GM12875 (cell line): ENCODE results near the gene LCA5.

Experiments used
- H3K4me3 ChIP-seq: one replicate; pipeline ENCODE4 v1.5.1; 2011; ENCODE audit warnings: low read depth, low read length, control low read depth
- CTCF ChIP-seq: IDR thresholded peaks from 2 replicates; pipeline ENCODE4 v1.5.1; 2011; ENCODE audit warnings: low read depth, mild to moderate bottlenecking, control low read depth, inconsistent platforms, low read length, moderate library complexity, borderline replicate concordance; ENCODE audit not compliant: insufficient read depth

LCA5 gene

GRCh38 chr6:79468116-79468515, 69.1 kb downstream of the LCA5 start:
- H3K4me3 ChIP-seq, result no peak overlapping the region
- TF ChIP-seq CTCF, result no peak

GRCh38 chr6:79467716-79468115, 69.5 kb downstream of the LCA5 start:
- no peak overlapping the region for H3K4me3 ChIP-seq
- TF ChIP-seq CTCF, result no peak

DNA sequence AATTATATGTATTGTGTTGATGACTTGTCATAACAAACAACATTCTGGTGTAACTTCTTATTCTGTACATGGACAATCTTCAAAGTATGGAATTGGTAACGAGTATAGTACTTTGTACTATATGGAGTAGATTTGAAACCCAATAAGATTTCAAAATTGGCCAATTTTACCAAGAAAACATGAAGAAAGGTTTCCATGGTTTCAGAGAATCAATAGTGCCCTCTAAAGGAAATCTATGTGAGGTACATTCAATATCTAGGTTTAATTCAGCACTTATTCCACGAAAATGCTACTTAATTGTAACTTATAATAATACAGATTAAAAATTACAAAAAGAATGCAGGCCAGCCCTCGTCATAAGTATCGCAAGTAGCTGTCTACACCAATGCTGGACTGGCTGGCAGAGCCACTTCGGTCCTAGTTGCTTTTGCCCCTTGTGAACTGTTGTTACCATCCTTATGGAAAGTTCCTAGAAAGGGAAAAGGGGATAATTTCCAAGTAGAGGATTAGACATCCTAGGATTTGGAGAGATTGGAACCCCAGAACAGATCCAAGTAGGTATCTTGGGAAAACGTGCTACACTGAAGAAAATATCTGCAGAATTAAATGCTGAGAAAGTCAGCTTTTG, 70.9 kb downstream of the LCA5 start:
- TF ChIP-seq CTCF, result no peak
- no peak overlapping the region for H3K4me3 ChIP-seq

GRCh38 chr6:79465381-79465780, 71.8 kb downstream of the LCA5 start:
- no peak for TF ChIP-seq CTCF
- H3K4me3 ChIP-seq, result no peak overlapping the region

DNA sequence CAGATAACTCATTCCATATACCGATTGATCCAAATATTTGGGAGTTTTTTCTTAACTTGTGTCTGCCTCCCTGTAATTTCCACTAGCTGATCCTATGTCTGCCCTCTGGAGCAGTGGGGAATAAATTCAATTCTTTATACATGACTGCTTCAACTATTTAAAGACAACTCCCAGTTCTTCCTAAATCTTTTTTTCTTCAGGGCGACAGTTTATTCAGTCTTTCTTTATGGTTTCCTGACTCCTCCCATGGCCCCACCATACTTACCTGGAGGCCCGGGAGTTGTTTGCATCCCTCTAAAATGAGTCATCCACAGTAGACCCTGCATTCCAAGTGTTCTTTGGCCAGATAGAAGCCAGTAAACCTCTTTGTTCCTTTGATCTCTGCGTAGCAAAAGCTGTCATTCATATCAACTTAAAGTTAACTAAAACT, 73.6 kb downstream of the LCA5 start:
- no peak overlapping the region for H3K4me3 ChIP-seq
- no peak for TF ChIP-seq CTCF

- TF ChIP-seq CTCF, result no peak
- no peak overlapping the region for H3K4me3 ChIP-seq
Measured at GRCh38 chr6:79461205-79461604, 76.0 kb downstream of the LCA5 start.

- no peak for TF ChIP-seq CTCF
- no peak overlapping the region for H3K4me3 ChIP-seq
Measured at GRCh38 chr6:79455446-79455845, 81.8 kb downstream of the LCA5 start.
